Bone marrow (tissue), 2 donors: Measurements from ENCODE around the gene BTG1.

Experiments
- DNase-seq, 2 donors: peaks; one replicate each; lab custom pipeline; 2025; lab: John Stamatoyannopoulos, UW

BTG1 gene, protein sequence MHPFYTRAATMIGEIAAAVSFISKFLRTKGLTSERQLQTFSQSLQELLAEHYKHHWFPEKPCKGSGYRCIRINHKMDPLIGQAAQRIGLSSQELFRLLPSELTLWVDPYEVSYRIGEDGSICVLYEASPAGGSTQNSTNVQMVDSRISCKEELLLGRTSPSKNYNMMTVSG

DNA sequence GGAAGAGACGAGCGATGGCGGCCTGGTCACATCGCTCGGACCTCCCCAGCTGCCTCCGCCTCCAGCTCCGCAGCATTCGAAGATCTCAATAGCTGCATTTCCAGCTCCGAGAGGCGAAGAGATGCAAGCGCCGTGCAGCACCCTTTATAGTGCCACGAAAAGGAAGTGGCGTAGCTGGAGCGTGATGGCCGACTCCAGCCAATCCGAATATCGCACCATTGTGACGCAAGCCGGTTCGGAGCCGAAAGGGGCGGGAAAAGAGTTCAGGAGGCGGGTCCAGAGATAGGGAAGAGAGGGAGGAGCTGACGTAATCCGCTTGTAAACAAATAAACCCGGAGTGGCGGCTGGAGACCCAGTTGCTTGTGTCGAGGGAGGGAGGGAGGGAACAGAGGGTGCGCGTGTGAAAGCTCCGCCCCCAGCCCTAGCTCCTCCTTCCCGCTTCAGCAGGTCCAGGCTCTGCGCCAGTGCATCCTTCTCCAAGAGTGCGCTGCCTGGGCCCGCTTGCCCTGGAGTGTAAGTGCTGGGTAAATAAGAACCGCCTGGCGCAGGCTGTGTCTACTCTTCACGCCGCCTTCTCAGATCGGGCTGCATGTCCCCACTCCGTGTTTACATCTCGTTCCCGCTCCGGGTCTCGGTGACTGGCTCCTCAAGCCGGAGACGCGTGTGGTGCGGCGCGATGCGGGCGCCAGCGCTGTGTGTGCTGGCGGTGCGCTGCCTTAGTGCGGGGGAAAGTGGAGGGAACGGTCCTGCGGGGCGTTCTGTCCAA lies at the start of gene BTG1:
Gene BTG1 (minus strand): TSS at position 116 of the 766 bp plus-strand sequence. CDS start 311 bp downstream, outside the sequence.
- peak; percentile 90 to 100 for DNase-seq

DNA sequence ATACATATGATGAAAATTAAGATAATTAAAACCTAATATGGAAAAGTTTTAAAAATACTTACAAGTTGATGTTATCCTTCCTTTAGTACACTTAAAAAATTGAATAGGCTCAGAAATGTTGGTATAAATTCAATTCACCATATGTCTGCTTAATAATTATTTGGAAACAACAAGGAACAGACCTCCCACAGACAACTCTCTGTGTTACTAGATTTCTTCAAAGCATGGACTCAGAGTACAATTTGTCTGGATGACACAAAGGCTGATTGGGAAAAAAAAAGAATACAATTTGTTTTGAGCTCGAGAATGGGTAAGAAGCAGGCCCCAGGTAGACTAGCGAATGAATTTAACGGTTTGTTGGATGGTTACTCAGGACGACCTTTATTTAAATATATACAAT lies 48.9 kb upstream of the BTG1 start:
- DNase-seq = no peak

DNA sequence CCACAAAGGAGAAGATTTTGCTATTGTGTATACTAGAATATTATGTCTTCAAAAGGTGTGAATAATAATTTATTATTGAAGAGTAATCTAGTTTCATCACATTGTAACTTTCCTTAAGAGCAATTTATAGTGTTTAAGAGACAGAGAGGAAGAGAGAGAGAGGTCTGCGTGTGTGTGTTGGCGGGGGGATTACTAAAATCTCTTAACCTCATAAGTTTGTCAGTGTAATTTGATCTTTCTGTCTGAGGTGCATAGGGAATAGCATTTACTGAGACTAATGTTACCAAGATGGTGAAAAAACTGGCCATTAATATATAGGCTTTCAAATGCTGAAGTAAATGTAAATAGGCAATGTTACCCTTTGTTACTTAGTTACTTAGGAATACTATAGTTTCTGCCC lies 48.2 kb upstream of the BTG1 start:
- no peak for DNase-seq

- DNase-seq = no peak
These were observed 47.4 kb upstream of the BTG1 start for GRCh38 chr12:92193063-92193462.

DNA sequence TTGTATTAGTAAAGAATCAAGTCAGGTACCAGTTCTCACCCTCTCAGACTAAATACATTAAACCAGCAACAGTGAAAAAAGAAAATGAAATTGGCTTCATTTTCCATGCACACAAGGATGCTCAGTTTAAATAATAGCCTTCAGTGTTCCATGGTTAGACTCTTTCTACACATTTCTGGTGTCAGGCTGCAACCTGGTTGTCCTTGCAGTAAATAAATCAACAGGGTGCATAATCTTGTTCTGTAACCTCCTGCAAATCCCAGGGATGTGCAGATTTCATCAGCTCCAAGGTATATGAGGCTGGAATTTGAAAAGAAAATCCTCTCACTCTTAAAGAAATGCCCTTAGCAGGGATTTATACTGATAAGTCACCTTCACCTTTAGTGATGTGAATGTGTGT lies 46.7 kb upstream of the BTG1 start:
- DNase-seq = no peak

- DNase-seq = no peak
These were observed 45.4 kb upstream of the BTG1 start for GRCh38 chr12:92191061-92191460.

GRCh38 chr12:92188517-92189188 lies 43.0 kb upstream of the BTG1 start:
- no peak for DNase-seq

GRCh38 chr12:92186038-92186470 lies 40.4 kb upstream of the BTG1 start:
- no peak for DNase-seq

- DNase-seq = peak in 1 of 2 donors; percentile 61
These were observed 39.4 kb upstream of the BTG1 start for GRCh38 chr12:92185052-92185451.

DNA sequence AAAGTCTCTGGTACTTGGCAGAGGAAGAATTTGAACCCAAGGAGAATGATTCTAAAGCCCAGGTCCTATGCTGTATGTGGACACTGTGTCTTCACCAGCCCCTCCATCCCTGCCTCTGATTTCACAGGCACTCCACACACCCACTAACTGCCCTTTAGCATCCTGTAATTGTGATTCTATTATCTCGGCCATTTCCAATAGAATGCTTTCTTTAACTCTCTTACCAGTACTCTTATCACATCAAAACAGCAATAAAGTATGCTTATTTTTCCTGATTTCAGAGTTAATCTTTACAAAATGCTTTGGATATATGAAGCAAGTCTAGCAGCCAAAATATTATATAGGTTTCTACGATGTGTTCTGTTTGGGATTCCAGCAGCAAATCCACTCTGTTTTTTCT lies 37.9 kb upstream of the BTG1 start:
- no peak for DNase-seq

- no peak for DNase-seq
These were observed 32.7 kb upstream of the BTG1 start for GRCh38 chr12:92178340-92178739.

DNA sequence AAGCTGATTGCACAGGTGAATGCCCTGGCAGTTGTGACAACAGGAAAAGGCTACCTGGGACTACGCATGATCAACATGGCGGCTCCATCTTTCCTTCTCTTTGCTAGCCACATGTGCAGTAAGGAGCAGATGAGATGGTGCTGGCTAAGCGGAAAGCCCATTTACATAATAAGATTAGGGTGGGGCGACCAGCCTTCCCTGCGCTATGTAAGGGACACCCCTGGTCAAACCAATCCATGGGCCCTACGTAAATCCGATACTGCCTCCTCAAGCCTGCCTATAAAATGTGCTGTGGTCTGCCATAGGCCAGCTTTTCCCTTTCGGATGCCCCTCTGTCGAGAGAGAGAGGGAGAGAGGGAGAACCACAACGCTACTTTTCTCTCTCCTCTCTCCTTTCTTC lies 31.0 kb upstream of the BTG1 start:
- DNase-seq = no peak

DNA sequence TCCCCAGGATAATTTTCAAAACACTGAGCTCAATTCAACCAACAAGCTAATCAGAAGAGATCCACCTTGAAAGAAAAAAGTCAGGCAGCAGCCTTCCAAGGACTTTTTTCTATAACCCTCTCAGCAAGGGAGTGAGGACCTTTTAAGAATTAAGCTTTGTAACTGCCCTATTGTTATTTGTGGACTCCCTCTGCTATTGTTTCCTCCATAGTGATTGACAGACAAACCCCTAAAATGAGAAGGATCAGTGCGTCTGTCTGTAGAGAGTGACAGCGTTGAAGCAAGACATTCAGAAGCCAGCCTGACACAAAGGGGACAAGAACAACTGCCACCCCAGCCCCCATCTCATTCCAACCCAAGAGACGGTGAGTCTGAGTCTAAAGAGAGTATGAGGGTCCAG lies 30.3 kb upstream of the BTG1 start:
- DNase-seq = no peak

- no peak for DNase-seq
These were observed 24.4 kb upstream of the BTG1 start for GRCh38 chr12:92170050-92170449.

GRCh38 chr12:92167075-92167474 lies 21.4 kb upstream of the BTG1 start:
- DNase-seq = no peak

DNA sequence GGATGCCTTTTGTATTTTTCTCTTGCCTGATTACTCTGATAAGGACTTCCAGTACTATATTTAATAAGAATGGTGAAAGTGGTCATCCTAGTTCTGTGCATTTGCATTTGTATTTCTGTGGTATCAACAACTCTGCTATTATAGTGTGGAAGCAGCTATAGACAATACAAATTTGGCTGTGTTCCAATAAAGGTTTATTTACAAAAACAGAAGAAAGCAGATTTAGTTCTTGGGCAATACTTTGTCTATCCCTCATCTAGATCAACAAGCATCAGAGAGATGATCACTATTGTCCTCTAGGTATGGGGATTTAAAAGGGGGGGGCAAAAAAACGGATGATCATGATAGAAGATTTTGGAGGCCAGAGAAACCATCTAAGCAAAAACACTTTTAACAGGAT lies 19.1 kb upstream of the BTG1 start:
- no peak for DNase-seq

DNA sequence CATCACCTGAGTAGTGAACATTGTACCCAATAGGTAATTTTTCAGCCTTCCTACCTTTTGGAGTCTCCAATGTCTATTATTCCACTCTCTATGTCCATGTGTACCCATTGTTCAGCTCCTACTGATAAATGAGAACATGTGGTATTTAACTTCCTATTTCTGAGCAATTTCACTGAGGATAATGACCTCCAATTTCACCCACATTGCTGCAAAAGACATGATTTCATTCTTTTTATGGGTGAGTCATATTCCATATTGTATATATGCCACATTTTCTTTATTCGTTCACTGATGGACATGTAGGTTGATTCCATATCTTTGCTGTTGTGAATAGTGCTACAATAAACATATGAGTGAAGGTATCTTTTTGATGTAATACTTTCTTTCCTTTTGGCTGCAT lies 16.4 kb upstream of the BTG1 start:
- no peak for DNase-seq

- peak in 1 of 2 donors; percentile 53 for DNase-seq
These were observed 13.3 kb upstream of the BTG1 start for GRCh38 chr12:92158796-92159439.

- no peak for DNase-seq
These were observed 11.2 kb upstream of the BTG1 start for GRCh38 chr12:92156704-92157395.

DNA sequence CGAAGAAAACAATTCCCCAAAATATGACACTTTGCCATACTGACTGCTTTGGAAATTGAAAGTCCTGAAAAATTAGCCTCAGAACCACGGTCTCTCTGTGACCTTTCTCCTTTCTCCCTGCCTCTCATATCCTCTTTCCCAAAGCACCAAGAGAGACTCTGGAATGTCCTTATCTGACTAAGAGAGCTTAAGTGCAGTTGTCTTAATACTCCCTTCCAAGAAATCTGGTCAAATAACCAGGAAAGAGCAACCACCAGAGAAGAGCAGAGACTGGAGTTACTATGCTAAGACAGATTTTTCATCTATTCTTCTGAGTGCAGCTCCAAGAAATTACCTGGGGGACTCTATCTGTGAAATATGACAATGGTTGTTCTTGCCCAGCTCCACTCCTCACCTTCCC lies 10.5 kb upstream of the BTG1 start:
- DNase-seq = no peak

GRCh38 chr12:92155733-92156132 lies 10.1 kb upstream of the BTG1 start:
- DNase-seq = no peak

GRCh38 chr12:92151916-92152315 lies 6.3 kb upstream of the BTG1 start:
- no peak for DNase-seq
